ENCODE results near the gene TMTC4.
"Not testable (repeated sequence)": the region's sequence is repeated elsewhere in the genome, so short reads cannot be mapped to it uniquely, and the experiment has no call there.

TMTC4 gene

GRCh38 chr13:100674572-100674871 lies at the start of gene TMTC4:
Gene TMTC4, minus strand, starts transcription at chr13:100674795. Its CDS starts 4,433 bp downstream, at chr13:100670362.
- peak in 3 of 58 donors; percentile 50 to 82 (median 80) for DNase-seq

- no peak for DNase-seq
Observed at GRCh38 chr13:100722517-100722916, 47.9 kb upstream of the TMTC4 start.

- DNase-seq = peak in 30 of 58 donors; percentile 1 to 59 (median 22)
Observed at GRCh38 chr13:100721885-100722512, 47.4 kb upstream of the TMTC4 start.

- DNase-seq = no peak
Observed at GRCh38 chr13:100715604-100716003, 41.0 kb upstream of the TMTC4 start.

- DNase-seq = no peak
Observed at GRCh38 chr13:100714478-100714877, 39.9 kb upstream of the TMTC4 start.

GRCh38 chr13:100710176-100710575 lies 35.6 kb upstream of the TMTC4 start:
- DNase-seq = no peak

- DNase-seq = peak in 1 of 58 donors; percentile 16
Observed at GRCh38 chr13:100707818-100708740, 33.5 kb upstream of the TMTC4 start.

- DNase-seq = not testable (repeated sequence)
Observed at GRCh38 chr13:100698331-100698730, 23.7 kb upstream of the TMTC4 start.

GRCh38 chr13:100695509-100695773 lies 20.8 kb upstream of the TMTC4 start:
- DNase-seq = no peak

- peak in 1 of 58 donors; percentile 3 for DNase-seq
Observed at GRCh38 chr13:100694722-100695508, 20.3 kb upstream of the TMTC4 start.

- DNase-seq = no peak
Observed at GRCh38 chr13:100689191-100689590, 14.6 kb upstream of the TMTC4 start.

- DNase-seq = no peak
Observed at GRCh38 chr13:100680131-100680530, 5.5 kb upstream of the TMTC4 start.

- DNase-seq = not testable (repeated sequence)
Observed at GRCh38 chr13:100677128-100677527, 2.5 kb upstream of the TMTC4 start.

GRCh38 chr13:100675661-100676129 lies 1.1 kb upstream of the TMTC4 start:
- DNase-seq = no peak

GRCh38 chr13:100674872-100675660 lies 471 bp upstream of the TMTC4 start:
- DNase-seq = peak; percentile 89 to 100 (median 99)

- peak in 46 of 58 donors; percentile 14 to 82 (median 60) for DNase-seq
Observed at GRCh38 chr13:100673713-100674571, 653 bp downstream of the TMTC4 start.

GRCh38 chr13:100673376-100673712 lies 1.3 kb downstream of the TMTC4 start:
- peak in 3 of 58 donors; percentile 5 to 53 (median 46) for DNase-seq

GRCh38 chr13:100671389-100672182 lies 3.0 kb downstream of the TMTC4 start:
- DNase-seq = no peak

- DNase-seq = no peak
Observed at GRCh38 chr13:100668408-100668807, 6.2 kb downstream of the TMTC4 start.
